HEK293 (cell line): Measurements from ENCODE around the gene POLDIP2.

Source experiments
- MEIS1 ChIP-seq: sonication (generic); formaldehyde crosslinking; IDR thresholded peaks from 2 replicates; pipeline ENCODE4 v1.8.1; 2022; ENCODE audit warnings: missing genetic modification reagents, mild to moderate bottlenecking, borderline replicate concordance
- SCRT1 ChIP-seq: fragments of 450-650 bp; formaldehyde crosslinking; IDR thresholded peaks from 2 replicates; pipeline ENCODE4 v1.5.1; 2016; ENCODE audit warnings: missing biosample characterization, missing genetic modification characterization, borderline replicate concordance
- ZBTB1 ChIP-seq: fragments of 450-650 bp; formaldehyde crosslinking; IDR thresholded peaks from 2 replicates; pipeline ENCODE4 v1.5.1; 2016; ENCODE audit warnings: missing biosample characterization, missing genetic modification characterization
- ZFP37 ChIP-seq: fragments of 450-650 bp; formaldehyde crosslinking; IDR thresholded peaks from 2 replicates; pipeline ENCODE4 v1.5.1; 2016; ENCODE audit warnings: missing biosample characterization, missing genetic modification characterization
- ZNF114 ChIP-seq: fragments of 450-650 bp; formaldehyde crosslinking; IDR thresholded peaks from 2 replicates; pipeline ENCODE4 v1.5.0; 2017; ENCODE audit warnings: missing biosample characterization, missing genetic modification characterization
- ZNF18 ChIP-seq: fragments of 450-650 bp; formaldehyde crosslinking; IDR thresholded peaks from 2 replicates; pipeline ENCODE4 v1.5.1; 2016; ENCODE audit warnings: missing biosample characterization, missing genetic modification characterization
- ZNF335 ChIP-seq: fragments of 450-650 bp; formaldehyde crosslinking; conservative IDR thresholded peaks from 2 replicates; pipeline ENCODE4 v1.5.1; 2016; ENCODE audit warnings: missing biosample characterization, missing genetic modification characterization
- ZNF561 ChIP-seq: fragments of 450-650 bp; IDR thresholded peaks from 2 replicates; pipeline ENCODE4 v1.5.1; 2018; ENCODE audit warnings: missing biosample characterization, missing genetic modification characterization, borderline replicate concordance
- ZNF776 ChIP-seq: fragments of 450-650 bp; formaldehyde crosslinking; IDR thresholded peaks from 2 replicates; pipeline ENCODE4 v1.5.0; 2017; ENCODE audit warnings: missing biosample characterization, missing genetic modification characterization, borderline replicate concordance
- TF ChIP-seq, protein P1 (sequence below): fragments of 450-650 bp; formaldehyde crosslinking; IDR thresholded peaks from 2 replicates; pipeline ENCODE4 v1.5.1; 2016; ENCODE audit warnings: missing biosample characterization, missing genetic modification characterization
- TF ChIP-seq, protein P2 (sequence below): fragments of 450-650 bp; formaldehyde crosslinking; IDR thresholded peaks from 2 replicates; pipeline ENCODE4 v1.5.1; 2016; ENCODE audit warnings: missing biosample characterization, missing genetic modification characterization

GRCh38 chr17:28404812-28405570 is 47.7 kb upstream of the POLDIP2 start:
- TF ChIP-seq, protein P1, sequence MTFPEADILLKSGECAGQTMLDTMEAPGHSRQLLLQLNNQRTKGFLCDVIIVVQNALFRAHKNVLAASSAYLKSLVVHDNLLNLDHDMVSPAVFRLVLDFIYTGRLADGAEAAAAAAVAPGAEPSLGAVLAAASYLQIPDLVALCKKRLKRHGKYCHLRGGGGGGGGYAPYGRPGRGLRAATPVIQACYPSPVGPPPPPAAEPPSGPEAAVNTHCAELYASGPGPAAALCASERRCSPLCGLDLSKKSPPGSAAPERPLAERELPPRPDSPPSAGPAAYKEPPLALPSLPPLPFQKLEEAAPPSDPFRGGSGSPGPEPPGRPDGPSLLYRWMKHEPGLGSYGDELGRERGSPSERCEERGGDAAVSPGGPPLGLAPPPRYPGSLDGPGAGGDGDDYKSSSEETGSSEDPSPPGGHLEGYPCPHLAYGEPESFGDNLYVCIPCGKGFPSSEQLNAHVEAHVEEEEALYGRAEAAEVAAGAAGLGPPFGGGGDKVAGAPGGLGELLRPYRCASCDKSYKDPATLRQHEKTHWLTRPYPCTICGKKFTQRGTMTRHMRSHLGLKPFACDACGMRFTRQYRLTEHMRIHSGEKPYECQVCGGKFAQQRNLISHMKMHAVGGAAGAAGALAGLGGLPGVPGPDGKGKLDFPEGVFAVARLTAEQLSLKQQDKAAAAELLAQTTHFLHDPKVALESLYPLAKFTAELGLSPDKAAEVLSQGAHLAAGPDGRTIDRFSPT (tag by site-specific recombination) = no peak
- no peak for TF ChIP-seq SCRT1
- TF ChIP-seq, protein P2, sequence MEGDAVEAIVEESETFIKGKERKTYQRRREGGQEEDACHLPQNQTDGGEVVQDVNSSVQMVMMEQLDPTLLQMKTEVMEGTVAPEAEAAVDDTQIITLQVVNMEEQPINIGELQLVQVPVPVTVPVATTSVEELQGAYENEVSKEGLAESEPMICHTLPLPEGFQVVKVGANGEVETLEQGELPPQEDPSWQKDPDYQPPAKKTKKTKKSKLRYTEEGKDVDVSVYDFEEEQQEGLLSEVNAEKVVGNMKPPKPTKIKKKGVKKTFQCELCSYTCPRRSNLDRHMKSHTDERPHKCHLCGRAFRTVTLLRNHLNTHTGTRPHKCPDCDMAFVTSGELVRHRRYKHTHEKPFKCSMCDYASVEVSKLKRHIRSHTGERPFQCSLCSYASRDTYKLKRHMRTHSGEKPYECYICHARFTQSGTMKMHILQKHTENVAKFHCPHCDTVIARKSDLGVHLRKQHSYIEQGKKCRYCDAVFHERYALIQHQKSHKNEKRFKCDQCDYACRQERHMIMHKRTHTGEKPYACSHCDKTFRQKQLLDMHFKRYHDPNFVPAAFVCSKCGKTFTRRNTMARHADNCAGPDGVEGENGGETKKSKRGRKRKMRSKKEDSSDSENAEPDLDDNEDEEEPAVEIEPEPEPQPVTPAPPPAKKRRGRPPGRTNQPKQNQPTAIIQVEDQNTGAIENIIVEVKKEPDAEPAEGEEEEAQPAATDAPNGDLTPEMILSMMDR (tag by site-specific recombination) = no peak
- TF ChIP-seq ZBTB1 (tag by site-specific recombination) = no peak
- TF ChIP-seq ZNF335 (tag by site-specific recombination) = no peak
- no peak for TF ChIP-seq ZNF561 (tag by site-specific recombination)
- TF ChIP-seq MEIS1 = no peak
- no peak for TF ChIP-seq ZNF114 (tag by site-specific recombination)
- TF ChIP-seq ZNF776 (tag by site-specific recombination) = no peak
- no peak for TF ChIP-seq ZNF18 (tag by site-specific recombination)
- TF ChIP-seq ZFP37 = no peak
